K562 (cell line): ENCODE data around the gene HJV. TPM values are rescaled to one million over a fixed set of nuclear protein-coding genes. Genes with fewer than 3 reads are reported as not detected.

Experiments
- CEBPG ChIP-seq, 3 experiments: fragments of 200-800 bp in 1 of 3; sonication (Bioruptor generic) in 1 of 3; sonication (generic) in 1 of 3; formaldehyde crosslinking in 1 of 3; IDR thresholded peaks in 2 of 3; conservative IDR thresholded peaks in 1 of 3; 2 replicates each; pipeline versions ENCODE4 v1.6.1 to v1.8.0; 2016 to 2022; ENCODE audit warnings: missing compliant biosample characterization in 2 of 3, missing genetic modification characterization in 2 of 3, mild to moderate bottlenecking in 1 of 3, missing genetic modification reagents in 1 of 3
- DMBX1 ChIP-seq: fragments of 250-450 bp; sonication (Bioruptor Pico); IDR thresholded peaks from 2 replicates; pipeline ENCODE4 v1.8.0; 2022; ENCODE audit warnings: inconsistent platforms, mild to moderate bottlenecking, moderate library complexity, borderline replicate concordance
- FOXA3 ChIP-seq, 2 experiments: fragments of 450-650 bp in 1 of 2; sonication (generic) in 1 of 2; formaldehyde crosslinking; IDR thresholded peaks in 1 of 2; conservative IDR thresholded peaks in 1 of 2; 2 replicates each; pipeline versions ENCODE4 v1.4.0 to v1.8.0; 2020 to 2022; ENCODE audit warnings: mild to moderate bottlenecking in 2 of 2, missing genetic modification reagents in 1 of 2
- GATAD2B ChIP-seq: fragments of 450-650 bp; IDR thresholded peaks from 2 replicates; pipeline ENCODE4 v1.6.1; 2017; ENCODE audit warnings: mild to moderate bottlenecking, borderline replicate concordance
- HLTF ChIP-seq: fragments of 450-650 bp; IDR thresholded peaks from 2 replicates; pipeline ENCODE4 v1.6.1; 2016
- KDM1A ChIP-seq, 2 experiments: fragments of 450-650 bp; IDR thresholded peaks; 2 replicates each; pipeline ENCODE4 v1.6.1; 2016; ENCODE audit warnings: mild to moderate bottlenecking in 2 of 2
- MCM7 ChIP-seq, 2 experiments: fragments of 450-650 bp; IDR thresholded peaks; 2 replicates each; pipeline ENCODE4 v1.6.1; 2016 to 2018
- NR2C2 ChIP-seq, 2 experiments: fragments of 200-800 bp in 1 of 2; sonication (Bioruptor generic) in 1 of 2; sonication (generic) in 1 of 2; formaldehyde crosslinking in 1 of 2; IDR thresholded peaks; 2 replicates each; pipeline versions ENCODE4 v1.6.1 to v1.8.0; 2016 to 2022; ENCODE audit warnings: mild to moderate bottlenecking in 1 of 2, missing compliant biosample characterization in 1 of 2, missing genetic modification characterization in 1 of 2, missing genetic modification reagents in 1 of 2
- NR3C1 ChIP-seq: sonication (generic); formaldehyde crosslinking; IDR thresholded peaks from 2 replicates; pipeline ENCODE4 v1.8.1; 2022; ENCODE audit warnings: missing genetic modification reagents
- POLR2H ChIP-seq: IDR thresholded peaks from 2 replicates; pipeline ENCODE4 v1.6.1; 2016; ENCODE audit warnings: missing genetic modification characterization, low read depth, mild to moderate bottlenecking, control low read depth, missing compliant biosample characterization, moderate library complexity
- ZNF121 ChIP-seq: sonication (generic); formaldehyde crosslinking; conservative IDR thresholded peaks from 2 replicates; pipeline ENCODE4 v1.8.0; 2022; ENCODE audit warnings: missing genetic modification reagents
- ZNF518B ChIP-seq: fragments of 250-450 bp; sonication (Bioruptor Pico); IDR thresholded peaks from 2 replicates; pipeline ENCODE4 v1.5.0; 2021; ENCODE audit warnings: mild to moderate bottlenecking, moderate library complexity
- ZNF696 ChIP-seq: fragments of 250-450 bp; sonication (Bioruptor Pico); conservative IDR thresholded peaks from 2 replicates; pipeline ENCODE4 v1.4.0; 2020; ENCODE audit warnings: mild to moderate bottlenecking, moderate library complexity
- ZNF766 ChIP-seq: fragments of 200-800 bp; sonication (Bioruptor generic); conservative IDR thresholded peaks from 2 replicates; pipeline ENCODE4 v1.6.1; 2016; ENCODE audit warnings: missing genetic modification characterization, missing compliant biosample characterization
- polyA plus RNA-seq, 8 experiments: library from polyadenylated mRNA; depleted of rRNA in 4 of 8; stranded (reverse) in 5 of 8; unstranded in 3 of 8; fragments of >200 nt; fragmentation: Nextera tagmentation in 2 of 8; fragmentation: Illumina TruSeq in 1 of 8; extraction: Ambion mirVana in 2 of 8; extraction: Trizol in 1 of 8; gene quantifications; 2 replicates each; pipeline versions ENCODE4 v1.2.1 to v1.2.3, GENCODE V29; 2011 to 2014; ENCODE audit warnings: inconsistent platforms in 1 of 8, missing spikeins in 1 of 8
- total RNA-seq, 7 experiments: library from RNA; depleted of rRNA in 6 of 7; stranded (reverse); fragments of >200 nt in 6 of 7; fragmentation: Illumina TruSeq in 2 of 7; extraction: Trizol in 2 of 7; gene quantifications; 2 replicates each; pipeline versions ENCODE4 v1.2.1 to v1.2.3, GENCODE V29; 2011 to 2021; ENCODE audit warnings: low replicate concordance in 1 of 7
- TF ChIP-seq, protein P1 (sequence below), 2 experiments: fragments of 450-650 bp; IDR thresholded peaks; 2 replicates each; pipeline ENCODE4 v1.6.1; 2016; ENCODE audit warnings: mild to moderate bottlenecking in 2 of 2, borderline replicate concordance in 1 of 2, low read depth in 1 of 2, moderate library complexity in 1 of 2

The HJV gene
- total and polyA plus RNA-seq, 9 of the 15 experiments (the other 6 are each of a cell fraction or from before 2014, with no cell fraction given) = 1.0 to 6.6 (median 2.4) TPM

GRCh38 chr1:146007489-146008133, 13.9 kb downstream of the HJV start (continued):
- TF ChIP-seq, protein P1, sequence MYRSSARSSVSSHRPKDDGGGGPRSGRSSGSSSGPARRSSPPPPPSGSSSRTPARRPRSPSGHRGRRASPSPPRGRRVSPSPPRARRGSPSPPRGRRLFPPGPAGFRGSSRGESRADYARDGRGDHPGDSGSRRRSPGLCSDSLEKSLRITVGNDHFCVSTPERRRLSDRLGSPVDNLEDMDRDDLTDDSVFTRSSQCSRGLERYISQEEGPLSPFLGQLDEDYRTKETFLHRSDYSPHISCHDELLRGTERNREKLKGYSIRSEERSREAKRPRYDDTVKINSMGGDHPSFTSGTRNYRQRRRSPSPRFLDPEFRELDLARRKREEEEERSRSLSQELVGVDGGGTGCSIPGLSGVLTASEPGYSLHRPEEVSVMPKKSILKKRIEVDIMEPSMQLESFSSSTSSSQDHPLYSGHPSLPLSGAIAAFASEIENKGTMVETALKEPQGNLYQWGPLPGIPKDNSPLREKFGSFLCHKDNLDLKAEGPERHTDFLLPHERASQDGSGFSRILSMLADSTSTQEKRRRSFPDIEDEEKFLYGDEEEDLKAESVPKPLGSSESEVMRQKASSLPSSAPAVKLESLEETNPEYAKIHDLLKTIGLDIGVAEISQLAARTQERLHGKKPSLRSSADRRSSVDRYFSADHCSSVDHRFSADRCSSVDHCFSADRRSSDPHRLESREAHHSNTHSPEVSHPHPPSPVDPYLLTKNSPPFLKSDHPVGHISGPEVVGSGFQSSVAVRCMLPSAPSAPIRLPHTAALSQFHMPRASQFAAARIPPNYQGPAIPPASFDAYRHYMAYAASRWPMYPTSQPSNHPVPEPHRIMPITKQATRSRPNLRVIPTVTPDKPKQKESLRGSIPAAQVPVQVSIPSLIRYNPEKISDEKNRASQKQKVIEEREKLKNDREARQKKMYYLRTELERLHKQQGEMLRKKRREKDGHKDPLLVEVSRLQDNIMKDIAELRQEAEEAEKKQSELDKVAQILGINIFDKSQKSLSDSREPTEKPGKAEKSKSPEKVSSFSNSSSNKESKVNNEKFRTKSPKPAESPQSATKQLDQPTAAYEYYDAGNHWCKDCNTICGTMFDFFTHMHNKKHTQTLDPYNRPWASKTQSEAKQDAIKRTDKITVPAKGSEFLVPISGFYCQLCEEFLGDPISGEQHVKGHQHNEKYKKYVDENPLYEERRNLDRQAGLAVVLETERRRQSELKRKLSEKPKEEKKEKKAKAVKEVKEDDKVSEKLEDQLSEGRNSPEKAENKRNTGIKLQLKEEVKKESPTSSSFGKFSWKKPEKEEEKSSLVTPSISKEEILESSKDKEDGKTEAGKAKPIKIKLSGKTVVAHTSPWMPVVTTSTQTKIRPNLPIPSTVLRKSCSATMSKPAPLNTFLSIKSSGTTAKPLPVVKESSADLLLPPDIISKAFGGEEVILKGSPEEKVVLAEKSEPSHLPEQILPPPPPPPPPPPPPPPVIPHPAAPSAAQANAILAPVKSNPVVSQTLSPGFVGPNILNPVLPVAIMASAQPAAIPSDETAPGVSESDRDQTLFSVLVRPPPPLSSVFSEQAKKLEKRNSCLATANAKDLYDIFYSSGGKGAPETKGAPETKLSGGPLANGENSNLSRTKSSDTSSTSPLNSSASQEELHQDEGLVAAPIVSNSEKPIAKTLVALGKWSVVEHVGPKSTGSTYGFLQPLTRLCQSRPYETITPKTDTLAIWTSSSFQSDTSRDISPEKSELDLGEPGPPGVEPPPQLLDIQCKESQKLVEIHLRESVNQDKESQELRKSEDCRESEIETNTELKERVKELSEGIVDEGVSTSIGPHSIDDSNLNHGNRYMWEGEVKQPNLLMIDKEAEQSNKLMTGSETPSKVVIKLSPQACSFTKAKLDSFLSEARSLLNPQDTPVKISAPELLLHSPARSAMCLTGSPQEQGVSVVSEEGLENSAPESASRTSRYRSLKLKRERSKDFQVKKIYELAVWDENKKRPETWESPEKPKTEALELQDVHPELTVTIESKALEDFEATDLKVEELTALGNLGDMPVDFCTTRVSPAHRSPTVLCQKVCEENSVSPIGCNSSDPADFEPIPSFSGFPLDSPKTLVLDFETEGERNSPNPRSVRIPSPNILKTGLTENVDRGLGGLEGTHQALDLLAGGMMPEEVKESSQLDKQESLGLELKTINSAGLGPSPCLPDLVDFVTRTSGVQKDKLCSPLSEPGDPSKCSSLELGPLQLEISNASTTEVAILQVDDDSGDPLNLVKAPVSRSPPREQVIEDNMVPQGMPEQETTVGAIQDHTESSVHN (IDR thresholded peaks at IDR 0.05; ENCODE audit: borderline replicate concordance in 1 of 2, low read depth in 1 of 2) = no peak
- TF ChIP-seq NR3C1 = no peak
- TF ChIP-seq GATAD2B = peak; percentile 77; the same call in 1 of the 2 replicates
- TF ChIP-seq POLR2H (tag) = 0 out of 2 replicates have a peak, but pooled peaks have one; percentile 8
- 0 out of 4 replicates have a peak, but pooled peaks of 1 of the 2 experiments have one; percentile 4 for TF ChIP-seq KDM1A (IDR thresholded peaks at IDR 0.05)
- TF ChIP-seq FOXA3 (CRISPR knock-in tag; conservative IDR thresholded peaks at IDR 0.05 in 1 of 2, IDR thresholded peaks at IDR 0.05 in 1 of 2) = no peak
- TF ChIP-seq ZNF766 (CRISPR knock-in tag) = 0 out of 2 replicates have a peak, but pooled peaks have one; percentile 12
- TF ChIP-seq ZNF696 = no peak
- no peak for TF ChIP-seq NR2C2 (CRISPR knock-in tag; IDR thresholded peaks at IDR 0.05)
- peak; percentile 10; the same call in 1 of the 2 replicates for TF ChIP-seq NR2C2 (tag; IDR thresholded peaks at IDR 0.05)
- peak; percentile 59; the same call in 1 of the 2 replicates for TF ChIP-seq ZNF121
- no peak for TF ChIP-seq MCM7 (IDR thresholded peaks at IDR 0.05)
- no peak for TF ChIP-seq ZNF518B (CRISPR knock-in tag)
- TF ChIP-seq DMBX1 (CRISPR knock-in tag) = no peak
- no peak for TF ChIP-seq CEBPG (CRISPR knock-in tag; IDR thresholded peaks at IDR 0.05)
- peak in 1 of 2 experiments; percentile 5; a peak in 1 of 4 replicates for TF ChIP-seq CEBPG (tag; conservative IDR thresholded peaks at IDR 0.05 in 1 of 2, IDR thresholded peaks at IDR 0.05 in 1 of 2)
- no peak for TF ChIP-seq HLTF
